KBM-7 (cell line): ENCODE data around the gene LRP1-AS.
A peak's percentile ranks its signal among the peaks of the same experiment; 100 is the strongest.

Source experiments
- DNase-seq: peaks from one replicate; pipeline ENCODE4 v3.0.0-alpha.2; 2015
- in situ Hi-C: fragments of 300-500 bp; cut with MboI; formaldehyde crosslinking; loops from 2 replicates; pipeline ENCODE4 v1.14.3; 2020; ENCODE audit warnings: low sequenced_read_pairs, low pct_unique_long_range_greater_than_20kb, mixed read lengths

Gene LRP1-AS

DNA sequence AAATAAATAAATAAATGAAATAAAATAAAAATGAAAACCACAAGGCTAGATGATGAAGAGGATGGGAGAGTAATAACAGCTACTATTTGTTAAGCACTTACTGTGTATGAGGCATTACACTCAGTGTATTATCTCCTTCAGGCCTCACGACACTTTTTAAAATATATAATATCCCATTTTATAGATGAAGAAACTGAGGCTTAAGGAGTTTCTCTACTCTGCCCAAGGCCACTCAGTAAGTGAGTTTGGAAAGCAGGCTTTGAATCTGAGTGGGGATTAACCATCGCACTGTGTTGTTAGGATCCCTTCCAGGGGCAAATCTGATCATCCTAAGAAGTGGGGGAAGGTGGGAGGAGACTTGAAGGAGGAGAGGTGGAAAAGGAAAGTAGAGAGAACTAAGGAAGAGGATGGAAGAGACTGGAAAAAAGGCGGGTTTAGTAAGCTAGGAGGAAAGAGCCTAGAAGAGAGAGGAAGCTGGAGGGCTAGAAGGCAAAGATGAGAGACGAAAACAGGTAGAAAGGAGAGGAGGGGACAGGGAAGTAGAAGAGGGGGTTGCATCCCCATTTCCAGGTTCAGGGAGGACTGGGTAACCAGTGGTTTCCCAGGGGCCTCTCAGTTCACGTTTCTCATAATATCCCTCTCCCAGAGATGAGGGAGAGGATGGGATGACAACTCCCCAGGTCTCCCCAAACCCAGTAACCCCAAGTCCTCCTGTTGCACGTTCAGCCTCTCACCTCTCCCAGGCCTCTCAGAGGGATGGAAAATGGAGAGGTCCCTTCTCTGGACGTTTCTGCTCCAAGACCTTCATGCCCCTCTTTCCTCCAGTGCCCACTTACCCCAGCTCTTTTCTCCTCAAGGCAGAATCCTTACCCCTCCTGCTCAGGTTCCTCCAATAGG, 38.0 kb downstream of the LRP1-AS start:
- DNase-seq: no peak
- in situ Hi-C loops: loop anchor here (10.0 kb wide), 1 partner anchor 95 kb away; the partner anchor contains the start of gene TAC3

DNA sequence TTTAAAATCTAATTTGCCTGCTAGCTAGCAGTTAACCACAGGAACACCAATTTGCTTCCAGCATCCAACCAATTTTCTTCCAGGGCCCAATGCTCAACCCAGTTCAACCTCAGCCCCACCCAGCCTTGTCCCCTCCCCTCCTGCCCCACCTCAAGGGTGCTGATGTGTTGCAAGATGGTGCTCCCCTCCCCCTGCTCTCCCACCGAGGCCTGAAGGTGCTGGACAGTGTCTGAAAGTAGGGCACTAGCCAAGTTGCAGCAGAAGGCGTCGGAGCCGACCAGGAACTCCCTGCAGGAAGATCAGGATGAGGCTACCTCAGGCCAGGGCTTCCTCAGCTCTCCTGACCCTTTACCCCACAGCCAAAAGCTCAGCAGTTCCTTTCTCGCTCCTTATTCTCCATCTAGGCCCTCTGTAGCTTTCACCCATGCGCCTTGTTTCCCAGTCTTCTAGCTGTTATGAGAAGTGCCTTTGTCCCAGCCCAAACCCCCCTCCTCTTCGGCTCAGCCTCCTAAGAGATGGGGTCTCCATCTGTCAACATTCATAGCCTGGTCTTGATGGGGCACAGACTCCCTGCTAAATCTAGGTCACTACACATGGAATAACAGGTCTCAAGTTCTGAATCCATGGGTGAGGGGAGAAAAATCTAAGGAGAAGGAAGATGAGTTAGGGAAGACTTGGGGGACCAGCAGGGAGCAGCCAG, 39.8 kb downstream of the LRP1-AS start:
- DNase-seq: no peak
- in situ Hi-C loops: loop anchor here (10.0 kb wide), 1 partner anchor 93 kb away; the partner anchor contains the start of gene TAC3

DNA sequence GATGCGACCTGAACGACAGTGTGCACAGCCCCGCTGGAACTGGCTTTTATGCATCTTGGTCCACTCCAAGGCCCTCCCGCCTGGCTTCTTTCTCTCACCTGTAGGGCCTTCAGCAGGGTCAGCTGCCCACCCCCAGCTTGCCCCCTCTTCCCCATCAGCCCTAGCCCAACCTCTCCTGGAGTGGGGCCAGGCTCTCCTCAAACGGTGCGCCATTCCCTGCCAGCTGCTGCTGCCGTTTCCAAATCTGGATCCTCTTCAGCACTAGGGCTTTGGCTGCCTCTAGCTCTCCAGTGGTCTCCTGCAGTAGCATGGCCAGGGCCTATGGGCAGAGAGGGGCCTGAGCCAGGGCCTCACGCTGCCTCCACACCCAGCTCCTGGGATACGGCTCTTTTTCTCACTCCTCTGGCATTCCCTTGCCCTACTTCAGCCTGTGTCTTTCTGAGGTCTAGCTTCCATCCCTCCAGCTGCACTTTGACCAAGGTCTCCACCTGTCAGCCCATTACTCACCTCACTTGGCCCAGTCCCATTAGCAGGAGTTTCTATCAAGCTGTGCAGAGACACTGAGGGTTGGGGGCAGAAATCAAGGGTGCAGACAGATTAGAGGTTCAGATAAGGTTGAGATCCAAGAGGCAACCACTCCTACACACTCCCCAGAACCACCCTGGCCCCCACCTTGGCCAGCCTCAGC, 41.3 kb downstream of the LRP1-AS start:
- in situ Hi-C loops: loop anchor here (10.0 kb wide), 1 partner anchor 91 kb away; the partner anchor contains the start of gene TAC3
- DNase-seq: no peak

DNA sequence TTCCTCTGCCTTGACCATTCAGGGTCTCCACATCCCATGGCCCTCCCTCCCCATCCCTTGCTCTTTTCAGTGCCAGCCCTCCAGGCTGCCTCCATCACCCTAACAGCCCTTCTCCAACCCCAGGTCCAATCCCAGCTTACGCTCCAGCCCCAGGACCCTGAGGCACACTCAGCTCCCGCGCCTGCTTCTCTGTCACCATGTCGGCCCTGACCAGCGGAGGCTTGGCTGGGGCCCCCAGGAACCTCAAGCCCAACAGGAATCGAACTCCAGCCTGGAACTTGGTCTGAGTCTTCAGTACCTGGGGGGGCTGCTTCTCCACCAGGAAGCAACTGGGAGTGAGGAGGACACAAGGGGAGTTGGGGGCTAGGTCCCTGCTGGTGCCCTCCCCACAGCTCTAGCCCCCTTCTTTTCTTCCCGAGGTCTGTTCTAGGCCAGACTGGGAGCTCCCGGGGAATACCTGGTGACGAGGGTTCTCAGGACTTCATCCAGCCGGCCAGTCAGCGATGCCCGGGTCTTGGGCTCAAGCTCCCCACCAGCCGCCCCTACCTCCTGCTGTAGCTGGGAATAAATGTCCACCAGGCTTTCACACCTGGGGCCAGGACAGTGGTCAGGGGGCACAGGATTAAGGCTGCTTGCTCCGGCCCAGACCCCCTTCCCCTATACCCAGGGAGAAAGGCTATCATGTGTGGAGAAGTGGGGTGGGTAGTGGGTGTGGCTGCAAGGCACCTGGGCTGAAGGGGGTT, 42.2 kb downstream of the LRP1-AS start:
- in situ Hi-C loops: loop anchor here (10.0 kb wide), 1 partner anchor 90 kb away; the partner anchor contains the start of gene TAC3
- no peak for DNase-seq

DNA sequence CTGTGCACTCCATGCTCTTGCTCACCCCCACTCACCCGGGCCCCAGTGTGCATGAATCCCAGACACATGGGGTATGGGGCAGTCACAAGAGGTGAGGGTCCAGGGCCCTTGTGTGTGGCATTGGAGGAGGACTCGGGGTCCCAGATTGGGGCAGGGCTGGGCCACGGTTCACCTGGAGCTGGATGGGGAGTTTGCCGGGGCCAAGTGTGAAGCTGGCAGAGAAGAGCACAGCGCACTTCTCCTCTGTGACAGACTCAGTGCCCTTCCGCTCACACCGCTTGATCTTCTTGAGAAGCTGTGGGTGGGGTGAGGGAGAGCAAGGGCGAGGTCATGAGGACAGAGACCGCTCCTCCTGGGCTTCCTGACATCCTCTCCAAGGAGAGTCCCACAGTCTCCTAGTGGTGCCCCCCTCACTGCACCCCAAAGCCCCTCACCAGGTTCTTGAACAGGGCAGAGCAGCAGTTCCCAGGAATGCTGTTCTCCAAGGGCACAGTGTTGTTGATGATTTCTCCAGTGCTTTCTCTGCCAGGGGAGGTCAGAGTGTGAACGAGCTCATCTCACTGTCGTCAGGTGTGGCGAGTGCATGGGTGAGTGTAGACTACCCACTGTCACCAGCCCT, 43.0 kb downstream of the LRP1-AS start:
- in situ Hi-C loops: loop anchor here (10.0 kb wide), 1 partner anchor 90 kb away; the partner anchor contains the start of gene TAC3
- no peak for DNase-seq

GRCh38 chr12:57103856-57104255, 43.6 kb downstream of the LRP1-AS start:
- DNase-seq: no peak
- in situ Hi-C loops: loop anchor here (10.0 kb wide), 1 partner anchor 89 kb away; the partner anchor contains the start of gene TAC3

DNA sequence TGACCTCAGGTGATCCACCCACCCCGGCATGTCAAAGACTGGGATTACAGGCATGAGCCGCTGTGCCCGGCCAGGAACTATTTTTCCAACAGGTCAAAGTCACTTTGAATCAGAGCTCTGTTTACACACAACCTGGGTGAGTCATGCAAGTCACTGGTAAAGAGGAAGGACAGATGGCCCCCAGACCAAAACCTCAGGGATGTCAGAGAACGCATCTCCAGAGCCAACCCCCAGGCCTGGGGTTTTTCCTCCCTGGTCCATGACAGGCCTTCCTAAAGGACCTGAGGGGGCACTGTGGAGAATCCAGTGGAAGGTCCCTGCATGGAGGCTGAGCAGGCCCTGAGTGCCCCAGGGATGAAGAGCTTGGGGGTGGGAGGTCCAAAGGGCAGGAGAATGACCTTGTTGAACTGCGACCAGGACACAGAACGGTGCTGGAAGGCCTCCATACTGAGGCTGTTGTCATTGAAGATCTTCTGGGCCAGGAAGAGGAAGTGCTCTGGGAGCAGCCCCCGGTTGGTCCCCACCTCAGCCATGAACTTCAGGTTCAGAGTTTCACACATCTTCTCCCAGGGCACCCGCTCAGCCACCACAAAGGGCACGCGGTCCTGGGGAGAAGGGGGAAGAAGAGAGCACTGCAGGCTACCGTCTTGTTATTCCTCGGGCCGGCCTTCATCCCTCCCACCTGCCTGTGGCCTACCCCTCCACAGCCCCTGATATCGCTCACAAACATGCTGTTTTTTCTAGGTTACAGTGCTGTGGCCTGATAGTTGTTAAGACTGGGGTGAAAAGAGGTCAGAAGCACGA, 45.3 kb downstream of the LRP1-AS start:
- in situ Hi-C loops: loop anchor here (10.0 kb wide), 1 partner anchor 87 kb away; the partner anchor contains the start of gene TAC3
- DNase-seq: peak; percentile 74

DNA sequence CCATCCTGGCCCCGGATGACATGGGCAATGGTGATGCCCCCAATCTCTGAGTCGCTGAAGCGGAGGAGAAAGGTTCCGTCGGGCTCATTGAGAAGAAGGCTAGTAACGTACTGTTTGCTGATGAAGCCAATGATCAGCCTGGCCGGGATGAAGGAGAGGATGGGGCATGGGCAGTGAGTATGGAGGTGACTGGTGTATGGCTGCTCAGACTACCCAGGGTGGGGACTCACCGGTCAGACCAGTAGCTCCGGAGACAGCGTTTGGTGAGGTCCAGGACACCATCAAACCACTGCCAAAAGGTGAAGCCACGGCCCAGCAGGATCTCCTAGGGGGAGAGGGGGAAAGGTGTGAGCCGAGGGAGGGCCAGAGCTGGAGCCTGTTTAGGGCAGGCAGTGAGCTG, 47.7 kb downstream of the LRP1-AS start:
- in situ Hi-C loops: loop anchor here (10.0 kb wide), 1 partner anchor 85 kb away; the partner anchor contains the start of gene TAC3
- no peak for DNase-seq

DNA sequence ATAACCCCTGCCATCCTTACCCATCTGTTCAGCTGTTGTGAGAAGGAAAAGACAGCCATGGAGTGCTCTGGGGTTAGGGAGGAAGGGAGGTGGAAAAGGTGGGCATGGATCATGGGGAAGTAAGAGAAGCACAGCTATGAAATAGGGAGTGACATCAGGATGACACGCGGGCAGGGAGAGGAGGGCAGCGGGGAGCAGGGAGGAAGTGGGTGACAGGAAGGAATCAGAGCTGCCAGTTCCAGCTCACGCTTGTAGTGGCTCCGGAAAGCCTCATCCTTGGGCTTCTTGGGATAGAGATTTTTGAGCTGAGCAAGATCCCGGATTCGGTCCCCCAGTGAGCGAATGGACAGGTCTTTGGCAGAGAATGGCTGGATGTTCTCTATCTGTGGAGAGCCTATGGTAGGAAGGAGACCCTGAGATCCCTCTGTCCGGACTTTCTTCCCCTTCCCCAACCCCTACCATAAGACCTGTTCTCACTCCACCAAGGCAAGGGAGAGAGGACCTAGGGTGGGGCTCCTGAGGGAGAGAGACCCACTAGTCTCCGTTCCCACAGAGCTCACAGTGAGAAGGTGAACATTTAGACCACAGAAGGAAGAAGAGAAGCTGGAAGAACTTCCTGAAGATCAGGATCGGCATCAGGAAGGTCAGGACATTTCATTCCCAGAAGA, 48.2 kb downstream of the LRP1-AS start:
- DNase-seq: no peak
- in situ Hi-C loops: no loop called here

GRCh38 chr12:57098546-57098945, 48.9 kb downstream of the LRP1-AS start:
- in situ Hi-C loops: no loop called here
- no peak for DNase-seq

GRCh38 chr12:57097554-57097835, 49.9 kb downstream of the LRP1-AS start:
- in situ Hi-C loops: no loop called here

DNA sequence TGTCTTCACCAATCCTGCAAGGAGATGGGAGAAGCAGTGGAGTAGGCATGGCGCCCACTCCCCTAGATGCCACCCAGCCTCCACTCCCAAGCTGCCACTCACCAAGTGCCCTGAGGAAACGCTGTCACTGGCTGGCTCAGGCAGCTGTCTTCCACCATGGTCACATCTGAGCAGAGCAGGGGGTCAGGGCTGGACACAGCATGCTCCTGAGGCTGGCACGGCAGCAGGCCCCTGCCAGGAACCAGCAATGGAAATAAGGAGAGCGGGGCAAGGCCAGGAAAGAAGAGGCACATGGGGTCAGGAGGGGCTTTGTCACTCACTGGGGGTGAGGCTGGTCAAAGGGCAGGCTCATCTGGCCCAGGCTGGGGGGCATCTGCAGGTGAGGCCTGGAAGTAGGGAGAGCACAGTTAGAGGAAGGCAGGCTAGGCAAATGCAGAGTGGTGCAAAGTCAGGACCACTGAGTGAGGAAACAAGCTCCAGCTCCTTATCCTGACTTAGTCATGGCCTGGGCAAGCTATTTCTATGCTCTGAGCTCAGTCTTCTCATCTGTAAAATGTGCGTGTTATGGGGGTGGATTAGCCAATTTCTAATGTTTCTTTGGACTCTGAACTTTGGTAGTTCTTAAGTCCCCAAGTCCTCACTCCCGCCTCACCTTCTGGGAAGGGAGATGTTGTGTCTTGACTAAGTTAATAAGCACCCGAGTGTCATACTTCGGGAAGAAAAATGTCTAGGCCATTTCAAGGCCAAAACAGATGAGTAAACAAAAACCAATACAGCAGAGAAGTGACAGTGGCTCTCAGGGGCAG, 50.5 kb downstream of the LRP1-AS start:
- DNase-seq: no peak
- in situ Hi-C loops: no loop called here

More at GRCh38 chr12:57097554-57097835, 49.9 kb downstream of the LRP1-AS start:
- DNase-seq: no peak

DNA sequence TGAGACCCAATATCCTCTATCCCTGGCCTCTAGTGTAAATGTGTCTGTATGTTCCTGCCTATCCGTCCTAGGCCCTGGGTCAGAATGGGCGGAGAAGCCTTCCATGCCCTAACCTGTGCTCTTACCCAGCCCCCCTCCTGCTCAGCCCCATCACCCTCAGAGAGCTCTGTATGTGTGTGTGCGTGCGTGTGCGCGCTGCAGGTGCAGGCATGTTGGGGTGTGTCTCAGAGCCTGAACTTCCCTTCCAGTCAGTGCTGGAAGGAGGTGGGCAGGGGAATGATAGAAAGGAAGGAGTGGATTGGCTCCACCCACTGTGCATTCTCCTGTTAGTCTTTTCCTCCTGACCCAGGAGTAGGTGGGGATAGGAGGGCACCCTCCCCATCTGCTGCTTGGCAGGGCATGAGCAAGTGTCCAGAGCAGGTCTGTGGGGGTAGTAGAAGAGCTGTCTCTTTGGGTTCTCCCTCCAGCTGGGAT, 51.3 kb downstream of the LRP1-AS start:
- DNase-seq: peak; percentile 62
- in situ Hi-C loops: no loop called here

GRCh38 chr12:57095440-57095839, 52.0 kb downstream of the LRP1-AS start:
- no peak for DNase-seq
- in situ Hi-C loops: no loop called here
